CD4-positive, alpha-beta T cell treated with Interleukin-6 at 100 ng/mL for 8 hours (primary cell): ENCODE results near the gene FXYD4.

Source experiments
- DNase-seq: peaks from one replicate; pipeline ENCODE4 v3.0.0-alpha.2; 2020; ENCODE audit warnings: mixed read lengths, low spot score

FXYD4 gene

GRCh38 chr10:43396061-43396927 is 24.9 kb downstream of the FXYD4 start:
- peak; percentile 70 for DNase-seq

GRCh38 chr10:43396928-43397624 is 25.6 kb downstream of the FXYD4 start:
- peak; percentile 72 for DNase-seq

- no peak for DNase-seq
Measured at GRCh38 chr10:43398939-43399319, 27.5 kb downstream of the FXYD4 start.

- no peak for DNase-seq
Measured at GRCh38 chr10:43399320-43400310, 28.2 kb downstream of the FXYD4 start.

- DNase-seq: no peak
Measured at GRCh38 chr10:43401627-43402026, 30.2 kb downstream of the FXYD4 start.

- DNase-seq: no peak
Measured at GRCh38 chr10:43402176-43402575, 30.7 kb downstream of the FXYD4 start.

GRCh38 chr10:43402880-43403452 is 31.5 kb downstream of the FXYD4 start:
- no peak for DNase-seq

- DNase-seq: no peak
Measured at GRCh38 chr10:43403911-43404703, 32.7 kb downstream of the FXYD4 start.

- no peak for DNase-seq
Measured at GRCh38 chr10:43404704-43405084, 33.3 kb downstream of the FXYD4 start.

GRCh38 chr10:43407148-43407575 is 35.7 kb downstream of the FXYD4 start:
- peak; percentile 35 for DNase-seq

- DNase-seq: peak; percentile 82
Measured at GRCh38 chr10:43407576-43408330, 36.3 kb downstream of the FXYD4 start.

- DNase-seq: no peak
Measured at GRCh38 chr10:43408331-43408709, 36.9 kb downstream of the FXYD4 start.

GRCh38 chr10:43408710-43409384 is 37.4 kb downstream of the FXYD4 start, which contains the start of gene HNRNPF:
Gene HNRNPF, minus strand, starts transcription at chr10:43409186. Its CDS starts 21,302 bp downstream, at chr10:43387884.
- peak; percentile 93 for DNase-seq

GRCh38 chr10:43409385-43410109 is 38.1 kb downstream of the FXYD4 start:
- DNase-seq: peak; percentile 61

GRCh38 chr10:43410345-43410744 is 38.9 kb downstream of the FXYD4 start:
- no peak for DNase-seq

GRCh38 chr10:43411536-43411935 is 40.1 kb downstream of the FXYD4 start:
- no peak for DNase-seq

- no peak for DNase-seq
Measured at GRCh38 chr10:43415544-43415943, 44.1 kb downstream of the FXYD4 start.

- DNase-seq: peak; percentile 50
Measured at GRCh38 chr10:43417950-43418768, 46.7 kb downstream of the FXYD4 start.
